ENCODE results near the gene ZNF644.
"Not testable (repeated sequence)": the region's sequence is repeated elsewhere in the genome, so short reads cannot be mapped to it uniquely, and the experiment has no call there.

ZNF644 gene

DNA sequence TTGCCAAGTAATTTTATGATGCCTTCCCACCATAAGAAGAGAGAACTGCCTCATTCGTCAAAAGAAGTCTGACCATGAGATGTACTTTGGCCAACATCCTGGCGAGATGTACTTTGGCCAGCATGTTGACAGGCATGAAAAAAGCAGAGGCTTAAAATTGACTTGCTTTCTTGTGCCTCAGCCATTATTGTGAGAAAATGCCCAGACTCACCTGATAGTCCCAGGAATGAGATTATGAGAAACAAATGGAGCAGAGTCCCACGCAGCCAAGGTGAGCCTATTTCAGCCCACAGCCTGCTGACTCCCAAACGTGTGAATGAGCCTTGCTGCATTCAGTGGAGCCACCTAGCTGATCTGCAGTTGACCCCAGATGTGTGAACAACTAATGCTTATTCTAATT lies 43.5 kb upstream of the ZNF644 start:
- Histone ChIP-seq H3K9ac (ENCODE audit: low read length) (no peak overlapping the region), H4K20me1 (ENCODE audit: insufficient read depth, low read length) (no peaks in the 10 kb centered on the region), H3K9me2 (replicated peaks; ENCODE audit: insufficient read depth, low read length) (no peaks in the 10 kb centered on the region), H3K27me3 (replicated peaks; ENCODE audit: insufficient read depth, low read length) (no peaks in the 10 kb centered on the region), H3K4me2 (ENCODE audit: low read depth, low read length) (no peak overlapping the region), H3K36me3 (replicated peaks; ENCODE audit: insufficient read depth, low read length) (no peaks in the 10 kb centered on the region), H3K27ac (ENCODE audit: low read length) (no peak overlapping the region), H3K4me1 (ENCODE audit: low read length) (no peaks in the 10 kb centered on the region), H3F3A (ENCODE audit: insufficient read depth, low read length) (no peaks in the 10 kb centered on the region), H3K79me2 (ENCODE audit: low read length) (no peaks in the 10 kb centered on the region), H3K9me3 (replicated peaks; ENCODE audit: insufficient read depth, low read length) (no peaks in the 10 kb centered on the region), H3K4me3 (ENCODE audit: low read length) (no peak overlapping the region), H2AFZ (ENCODE audit: low read length) (no peak overlapping the region)
- TF ChIP-seq EZH2 (optimal IDR thresholded peaks at IDR 0.05; ENCODE audit: low read depth, low read length) (no peak), EZH2phosphoT487 (IDR thresholded peaks at IDR 0.05; ENCODE audit: low read length) (no peak)
- TF ChIP-seq, protein P1, sequence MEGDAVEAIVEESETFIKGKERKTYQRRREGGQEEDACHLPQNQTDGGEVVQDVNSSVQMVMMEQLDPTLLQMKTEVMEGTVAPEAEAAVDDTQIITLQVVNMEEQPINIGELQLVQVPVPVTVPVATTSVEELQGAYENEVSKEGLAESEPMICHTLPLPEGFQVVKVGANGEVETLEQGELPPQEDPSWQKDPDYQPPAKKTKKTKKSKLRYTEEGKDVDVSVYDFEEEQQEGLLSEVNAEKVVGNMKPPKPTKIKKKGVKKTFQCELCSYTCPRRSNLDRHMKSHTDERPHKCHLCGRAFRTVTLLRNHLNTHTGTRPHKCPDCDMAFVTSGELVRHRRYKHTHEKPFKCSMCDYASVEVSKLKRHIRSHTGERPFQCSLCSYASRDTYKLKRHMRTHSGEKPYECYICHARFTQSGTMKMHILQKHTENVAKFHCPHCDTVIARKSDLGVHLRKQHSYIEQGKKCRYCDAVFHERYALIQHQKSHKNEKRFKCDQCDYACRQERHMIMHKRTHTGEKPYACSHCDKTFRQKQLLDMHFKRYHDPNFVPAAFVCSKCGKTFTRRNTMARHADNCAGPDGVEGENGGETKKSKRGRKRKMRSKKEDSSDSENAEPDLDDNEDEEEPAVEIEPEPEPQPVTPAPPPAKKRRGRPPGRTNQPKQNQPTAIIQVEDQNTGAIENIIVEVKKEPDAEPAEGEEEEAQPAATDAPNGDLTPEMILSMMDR (IDR thresholded peaks at IDR 0.05; ENCODE audit: low read length): no peak
- no peak for DNase-seq

DNA sequence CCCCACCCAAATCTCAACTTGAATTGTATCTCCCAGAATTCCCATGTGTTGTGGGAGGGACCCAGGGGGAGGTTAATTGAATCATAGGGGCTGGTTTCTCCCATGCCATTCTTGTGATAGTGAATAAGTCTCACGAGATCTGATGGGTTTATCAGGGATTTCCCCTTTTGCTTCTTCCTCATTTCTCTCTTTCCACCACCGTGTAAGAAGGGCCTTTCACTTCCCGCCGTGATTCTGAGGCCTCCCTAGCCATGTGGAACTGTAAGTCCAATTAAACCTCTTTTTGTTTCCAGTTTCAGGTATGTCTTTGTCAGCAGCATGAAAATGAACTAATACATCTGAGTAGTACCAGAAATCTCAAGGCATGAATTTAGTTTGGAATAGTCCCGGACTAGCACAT lies 41.6 kb upstream of the ZNF644 start:
- H2AFZ ChIP-seq (ENCODE audit: low read length); H3K4me1 ChIP-seq (ENCODE audit: low read length); H3K9me2 ChIP-seq (replicated peaks; ENCODE audit: insufficient read depth, low read length); H4K20me1 ChIP-seq (ENCODE audit: insufficient read depth, low read length); DNase-seq; H3K27me3 ChIP-seq (replicated peaks; ENCODE audit: insufficient read depth, low read length); H3K9ac ChIP-seq (ENCODE audit: low read length); H3K36me3 ChIP-seq (replicated peaks; ENCODE audit: insufficient read depth, low read length); H3K27ac ChIP-seq (ENCODE audit: low read length); H3F3A ChIP-seq (ENCODE audit: insufficient read depth, low read length); H3K4me2 ChIP-seq (ENCODE audit: low read depth, low read length); H3K4me3 ChIP-seq (ENCODE audit: low read length); H3K9me3 ChIP-seq (replicated peaks; ENCODE audit: insufficient read depth, low read length); H3K79me2 ChIP-seq (ENCODE audit: low read length): not testable (repeated sequence)

DNA sequence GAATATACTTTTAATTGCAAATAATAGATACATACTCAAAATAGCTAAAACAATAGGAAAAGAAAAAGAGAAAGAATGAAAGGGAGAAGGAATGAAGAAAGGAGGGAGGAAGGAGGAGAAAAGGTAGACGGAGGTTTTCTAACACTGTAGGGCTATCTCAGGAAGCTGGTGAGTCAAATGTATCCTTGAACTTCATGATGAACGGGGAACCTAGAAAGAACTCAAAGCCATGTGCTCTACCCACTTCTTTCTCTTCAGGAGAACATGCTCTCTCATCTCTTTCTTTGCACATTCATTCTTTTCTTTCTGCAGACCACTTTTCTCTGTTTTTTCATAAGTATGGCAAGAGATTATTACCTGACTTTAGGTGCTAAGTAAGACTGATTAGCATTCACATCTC lies 37.3 kb upstream of the ZNF644 start:
- H3K27ac ChIP-seq (ENCODE audit: low read length): no peak overlapping the region
- H3K9ac ChIP-seq (ENCODE audit: low read length): no peak overlapping the region
- no peaks in the 10 kb centered on the region for H3K9me2 ChIP-seq (replicated peaks; ENCODE audit: insufficient read depth, low read length)
- H3K36me3 ChIP-seq (replicated peaks; ENCODE audit: insufficient read depth, low read length): no peaks in the 10 kb centered on the region
- H3K4me3 ChIP-seq (ENCODE audit: low read length): no peak overlapping the region
- H3K9me3 ChIP-seq (replicated peaks; ENCODE audit: insufficient read depth, low read length): no peaks in the 10 kb centered on the region
- H2AFZ ChIP-seq (ENCODE audit: low read length): no peak overlapping the region
- H3K27me3 ChIP-seq (replicated peaks; ENCODE audit: insufficient read depth, low read length): no peaks in the 10 kb centered on the region
- no peak overlapping the region for H3K4me2 ChIP-seq (ENCODE audit: low read depth, low read length)
- no peaks in the 10 kb centered on the region for H3F3A ChIP-seq (ENCODE audit: insufficient read depth, low read length)
- no peak for DNase-seq
- no peak for TF ChIP-seq EZH2phosphoT487 (IDR thresholded peaks at IDR 0.05; ENCODE audit: low read length)
- TF ChIP-seq EZH2 (optimal IDR thresholded peaks at IDR 0.05; ENCODE audit: low read depth, low read length): no peak
- TF ChIP-seq, protein P1 (IDR thresholded peaks at IDR 0.05; ENCODE audit: low read length): no peak
- H3K4me1 ChIP-seq (ENCODE audit: low read length): peaks cover 6% of the 10 kb centered on the region; the same call in 1 of the 2 replicates
- no peaks in the 10 kb centered on the region for H4K20me1 ChIP-seq (ENCODE audit: insufficient read depth, low read length)
- no peaks in the 10 kb centered on the region for H3K79me2 ChIP-seq (ENCODE audit: low read length)

DNA sequence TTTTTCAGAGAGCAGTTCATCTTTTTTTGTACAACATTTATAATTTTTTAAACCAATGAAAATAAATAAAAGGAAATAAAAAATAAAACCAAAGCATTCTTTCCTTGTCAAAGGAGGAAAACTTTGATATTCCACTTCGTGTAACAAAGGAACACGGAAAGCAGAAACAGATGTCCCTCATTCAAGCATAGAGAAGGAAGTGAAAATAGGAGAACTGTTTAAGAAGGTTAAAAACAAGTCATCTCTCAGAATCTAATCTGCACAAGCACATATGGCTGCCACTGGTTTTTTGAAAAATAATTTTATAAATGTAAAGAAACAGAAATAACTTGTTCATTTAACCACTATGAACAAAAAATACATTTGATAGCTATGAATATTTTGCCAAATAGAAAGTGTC lies 35.9 kb upstream of the ZNF644 start:
- Histone ChIP-seq H3K9me3 (replicated peaks; ENCODE audit: insufficient read depth, low read length) (no peaks in the 10 kb centered on the region), H3K9me2 (replicated peaks; ENCODE audit: insufficient read depth, low read length) (no peaks in the 10 kb centered on the region), H3K79me2 (ENCODE audit: low read length) (no peaks in the 10 kb centered on the region), H4K20me1 (ENCODE audit: insufficient read depth, low read length) (no peaks in the 10 kb centered on the region), H3K36me3 (replicated peaks; ENCODE audit: insufficient read depth, low read length) (no peaks in the 10 kb centered on the region), H2AFZ (ENCODE audit: low read length) (no peak overlapping the region), H3K9ac (ENCODE audit: low read length) (no peak overlapping the region), H3F3A (ENCODE audit: insufficient read depth, low read length) (no peaks in the 10 kb centered on the region), H3K4me3 (ENCODE audit: low read length) (no peak overlapping the region), H3K27ac (ENCODE audit: low read length) (no peak overlapping the region), H3K27me3 (replicated peaks; ENCODE audit: insufficient read depth, low read length) (no peaks in the 10 kb centered on the region), H3K4me1 (ENCODE audit: low read length) (peaks cover 6% of the 10 kb centered on the region; the same call in 1 of the 2 replicates), H3K4me2 (ENCODE audit: low read depth, low read length) (no peak overlapping the region)
- no peak for DNase-seq
- TF ChIP-seq EZH2phosphoT487 (IDR thresholded peaks at IDR 0.05; ENCODE audit: low read length) (no peak), EZH2 (optimal IDR thresholded peaks at IDR 0.05; ENCODE audit: low read depth, low read length) (no peak)
- TF ChIP-seq, protein P1 (IDR thresholded peaks at IDR 0.05; ENCODE audit: low read length): no peak
